Esophagus muscularis mucosa (tissue), 4 donors: Measurements from ENCODE around the gene RTF2. TPM values are rescaled to one million over a fixed set of nuclear protein-coding genes. Genes with fewer than 3 reads are reported as not detected.

Experiments
- DNase-seq: peaks from one replicate; pipeline ENCODE4 v3.0.0-alpha.2; 2017; ENCODE audit errors: extremely low spot score
- H3K27ac ChIP-seq, 4 donors: fragments of 200-600 bp; sonication (generic); replicated peaks in 1 of 4; 1 replicate in 3 of 4; 2 replicates in 1 of 4; pipeline ENCODE4 v1.5.1; 2016 to 2019; ENCODE audit warnings: mild to moderate bottlenecking in 1 of 4
- H3K27me3 ChIP-seq, 4 donors: fragments of 200-600 bp; sonication (generic); one replicate each; pipeline versions ENCODE4 v1.5.1 to v1.6.0; 2016 to 2019
- H3K36me3 ChIP-seq, 4 donors: fragments of 200-600 bp; sonication (generic); one replicate each; pipeline ENCODE4 v1.5.1; 2016 to 2019
- H3K4me1 ChIP-seq, 4 donors: fragments of 200-600 bp; sonication (generic); one replicate each; pipeline ENCODE4 v1.5.1; 2016 to 2019
- H3K4me3 ChIP-seq, 4 donors: fragments of 200-600 bp; sonication (generic); 1 replicate in 2 of 4; 2 replicates in 2 of 4; pipeline ENCODE4 v1.5.1; 2016 to 2019; ENCODE audit warnings: mild to moderate bottlenecking in 4 of 4, moderate library complexity in 1 of 4
- H3K9me3 ChIP-seq, 4 donors: fragments of 200-600 bp; sonication (generic); 1 replicate in 3 of 4; 2 replicates in 1 of 4; pipeline ENCODE4 v1.5.1; 2016 to 2019
- EP300 ChIP-seq: sonication (generic); formaldehyde crosslinking; IDR thresholded peaks from one replicate; pipeline ENCODE4 v1.6.1; 2017; ENCODE audit warnings: antibody characterized with exemption
- POLR2A ChIP-seq: fragments of 450-650 bp; IDR thresholded peaks from one replicate; pipeline ENCODE4 v1.6.1; 2017; ENCODE audit warnings: antibody characterized with exemption, moderate library complexity, mild to moderate bottlenecking, low read depth
- POLR2AphosphoS5 ChIP-seq, 2 donors: sonication (generic); formaldehyde crosslinking; IDR thresholded peaks; one replicate each; pipeline ENCODE4 v1.6.1; 2017; ENCODE audit warnings: antibody characterized with exemption in 2 of 2
- WGBS: methylation state at CpG from one replicate; pipeline ENCODE4 v1.1.5; 2018; 5-methylcytosine and 5-hydroxymethylcytosine counted together
- intact Hi-C: fragments of 100-400 bp; cut with DNase I; formaldehyde crosslinking; loops from one replicate; pipeline ENCODE4 v1.15.1; 2023
- total RNA-seq, 4 donors: library from RNA; depleted of rRNA; stranded (reverse); fragments of >200 nt; gene quantifications; one replicate each; pipeline versions ENCODE4 v1.1.0 to v1.2.1, GENCODE V29; 2016
- TF ChIP-seq, protein P1 (sequence below), 3 experiments: fragments of 200-600 bp in 2 of 3; fragments of 450-650 bp in 1 of 3; sonication (generic) in 2 of 3; IDR thresholded peaks; one replicate each; pipeline ENCODE4 v1.5.1; 2017 to 2019; ENCODE audit warnings: antibody characterized with exemption in 3 of 3, mild to moderate bottlenecking in 2 of 3, moderate library complexity in 1 of 3

The RTF2 gene
- total RNA-seq, 4 donors from 2014 or later, result 71.0 to 93.3 (median 78.5) TPM

DNA sequence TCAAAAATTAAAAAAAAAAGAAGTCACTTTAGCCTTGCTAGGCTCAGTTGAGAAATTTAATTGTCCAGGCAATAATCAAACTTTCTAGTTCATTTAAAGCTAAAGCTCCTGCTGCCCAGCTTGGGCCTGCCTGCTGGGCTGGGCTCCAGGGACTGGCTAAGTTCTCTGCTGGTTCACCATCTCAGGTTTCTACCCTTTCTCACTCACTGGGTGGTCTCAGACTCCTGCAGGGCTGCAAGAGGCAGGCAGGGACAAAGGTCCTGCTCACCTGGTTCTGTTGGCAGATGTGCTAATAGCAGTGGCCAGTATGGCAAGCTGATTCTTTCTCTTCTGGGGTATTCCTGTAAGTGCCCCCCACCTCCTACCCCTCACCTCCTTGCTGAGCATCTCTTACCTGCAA is 21.2 kb upstream of the RTF2 start:
- intact Hi-C loops, result no loop called here
- DNase-seq, result no peak
- Histone ChIP-seq H3K4me1 (peaks cover 0 to 11% (median 5%) of the 10 kb centered on the region in 4 donors), H3K4me3 (no peak overlapping the region), H3K27ac (no peak overlapping the region), H3K27me3 (no peaks in the 10 kb centered on the region), H3K36me3 (no peaks in the 10 kb centered on the region), H3K9me3 (no peaks in the 10 kb centered on the region)
- TF ChIP-seq POLR2AphosphoS5 (IDR thresholded peaks at IDR 0.05), result no peak
- TF ChIP-seq EP300, result no peak
- TF ChIP-seq, protein P1, sequence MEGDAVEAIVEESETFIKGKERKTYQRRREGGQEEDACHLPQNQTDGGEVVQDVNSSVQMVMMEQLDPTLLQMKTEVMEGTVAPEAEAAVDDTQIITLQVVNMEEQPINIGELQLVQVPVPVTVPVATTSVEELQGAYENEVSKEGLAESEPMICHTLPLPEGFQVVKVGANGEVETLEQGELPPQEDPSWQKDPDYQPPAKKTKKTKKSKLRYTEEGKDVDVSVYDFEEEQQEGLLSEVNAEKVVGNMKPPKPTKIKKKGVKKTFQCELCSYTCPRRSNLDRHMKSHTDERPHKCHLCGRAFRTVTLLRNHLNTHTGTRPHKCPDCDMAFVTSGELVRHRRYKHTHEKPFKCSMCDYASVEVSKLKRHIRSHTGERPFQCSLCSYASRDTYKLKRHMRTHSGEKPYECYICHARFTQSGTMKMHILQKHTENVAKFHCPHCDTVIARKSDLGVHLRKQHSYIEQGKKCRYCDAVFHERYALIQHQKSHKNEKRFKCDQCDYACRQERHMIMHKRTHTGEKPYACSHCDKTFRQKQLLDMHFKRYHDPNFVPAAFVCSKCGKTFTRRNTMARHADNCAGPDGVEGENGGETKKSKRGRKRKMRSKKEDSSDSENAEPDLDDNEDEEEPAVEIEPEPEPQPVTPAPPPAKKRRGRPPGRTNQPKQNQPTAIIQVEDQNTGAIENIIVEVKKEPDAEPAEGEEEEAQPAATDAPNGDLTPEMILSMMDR (IDR thresholded peaks at IDR 0.05), result no peak
- no peak for TF ChIP-seq POLR2A

GRCh38 chr20:56449459-56449858 is 19.0 kb upstream of the RTF2 start:
- 95% methylated on average over 5 of the region's 5 CpGs for whole genome bisulfite sequencing
- Histone ChIP-seq H3K9me3 (no peaks in the 10 kb centered on the region), H3K27ac (no peak overlapping the region), H3K4me1 (peaks cover 0 to 3% (median under 1%) of the 10 kb centered on the region in 4 donors), H3K4me3 (no peak overlapping the region), H3K36me3 (no peaks in the 10 kb centered on the region), H3K27me3 (no peaks in the 10 kb centered on the region)
- DNase-seq, result no peak
- no peak for TF ChIP-seq POLR2A
- TF ChIP-seq EP300, result no peak
- no peak for TF ChIP-seq POLR2AphosphoS5 (IDR thresholded peaks at IDR 0.05)
- TF ChIP-seq, protein P1 (IDR thresholded peaks at IDR 0.05), result no peak
- intact Hi-C loops, result no loop called here

GRCh38 chr20:56451056-56451765 is 17.2 kb upstream of the RTF2 start:
- Histone ChIP-seq H3K4me1 (no peaks in the 10 kb centered on the region), H3K36me3 (no peaks in the 10 kb centered on the region), H3K27ac (no peak overlapping the region), H3K4me3 (no peak overlapping the region), H3K27me3 (no peaks in the 10 kb centered on the region), H3K9me3 (no peaks in the 10 kb centered on the region)
- intact Hi-C loops, result no loop called here
- DNase-seq, result no peak
- WGBS, result 85% methylated on average over 13 of the region's 13 CpGs
- TF ChIP-seq POLR2AphosphoS5 (IDR thresholded peaks at IDR 0.05) (no peak), EP300 (no peak), POLR2A (no peak)
- TF ChIP-seq, protein P1 (IDR thresholded peaks at IDR 0.05), result no peak

DNA sequence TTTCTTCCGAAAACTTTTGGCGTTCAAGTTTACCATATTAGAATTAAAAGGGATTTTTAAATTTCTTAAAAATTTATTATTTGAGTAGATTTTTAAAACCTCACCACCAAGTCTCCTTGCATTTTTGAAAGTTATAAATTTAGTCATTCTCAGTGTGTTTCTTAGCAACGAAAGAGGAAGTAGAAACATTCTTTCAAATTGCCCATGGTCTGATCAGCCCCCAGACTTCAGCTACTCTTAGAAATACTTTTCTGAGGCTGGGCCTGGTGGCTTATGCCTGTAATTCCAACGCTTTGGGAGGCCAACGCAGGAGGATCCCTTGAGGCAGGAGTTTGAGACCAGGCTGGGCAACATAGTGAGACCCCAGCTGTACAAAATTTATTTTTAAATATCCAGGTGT is 15.1 kb upstream of the RTF2 start:
- no peak overlapping the region for H3K27ac ChIP-seq
- TF ChIP-seq EP300 (no peak), POLR2AphosphoS5 (IDR thresholded peaks at IDR 0.05) (no peak), POLR2A (no peak)
- TF ChIP-seq, protein P1 (IDR thresholded peaks at IDR 0.05), result no peak
- DNase-seq, result no peak
- no peaks in the 10 kb centered on the region for H3K9me3 ChIP-seq
- H3K4me3 ChIP-seq, result no peak overlapping the region
- WGBS, result 83% methylated on average over 5 of the region's 5 CpGs
- H3K36me3 ChIP-seq, result peaks cover 0 to 2% (median 0%) of the 10 kb centered on the region in 4 donors
- intact Hi-C loops, result no loop called here
- no peaks in the 10 kb centered on the region for H3K4me1 ChIP-seq
- no peaks in the 10 kb centered on the region for H3K27me3 ChIP-seq

DNA sequence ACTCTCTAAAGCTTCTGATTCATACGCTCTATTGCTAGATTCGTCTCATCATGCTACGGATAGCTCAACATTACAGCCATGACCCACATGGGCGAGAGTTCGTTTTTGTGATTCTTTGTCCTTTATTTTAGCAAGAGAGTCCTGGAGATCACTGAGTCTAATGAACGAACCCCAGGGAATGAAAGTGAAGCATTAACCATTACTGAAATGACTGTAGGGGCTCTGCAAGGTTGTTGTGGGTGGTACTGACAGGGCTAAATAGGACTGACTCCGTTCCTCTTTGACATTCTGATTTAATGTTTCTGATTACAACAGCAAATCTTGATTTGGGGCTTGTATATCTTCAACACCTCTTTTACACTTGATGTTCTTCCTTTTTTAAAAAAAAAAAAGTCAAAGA is 13.7 kb upstream of the RTF2 start:
- intact Hi-C loops, result no loop called here

More for the DNA sequence above, 13.7 kb upstream of the RTF2 start:
- 86% methylated on average over 7 of the region's 7 CpGs for WGBS
- TF ChIP-seq EP300 (no peak), POLR2AphosphoS5 (IDR thresholded peaks at IDR 0.05) (no peak), POLR2A (no peak)
- TF ChIP-seq, protein P1 (IDR thresholded peaks at IDR 0.05), result no peak
- H3K4me1 ChIP-seq, result no peaks in the 10 kb centered on the region
- peaks cover 0 to 5% (median 0%) of the 10 kb centered on the region in 4 donors for H3K36me3 ChIP-seq
- H3K4me3 ChIP-seq, result no peak overlapping the region
- H3K27ac ChIP-seq, result no peak overlapping the region
- no peaks in the 10 kb centered on the region for H3K9me3 ChIP-seq
- H3K27me3 ChIP-seq, result no peaks in the 10 kb centered on the region
- no peak for DNase-seq
